Thyroid gland (tissue), 4 donors: ENCODE results near the gene CBX1. TPM values are rescaled to one million over a fixed set of nuclear protein-coding genes. Genes with fewer than 3 reads are reported as not detected.

Experiments used
- DNase-seq, 2 donors: peaks; one replicate each; pipeline ENCODE4 v3.0.0-alpha.2; 2019
- H3K27ac ChIP-seq, 3 donors: fragments of 200-600 bp; sonication (generic); 1 replicate in 2 of 3; 2 replicates in 1 of 3; pipeline ENCODE4 v1.5.1; 2016 to 2019; ENCODE audit warnings: mild to moderate bottlenecking in 1 of 3, moderate library complexity in 1 of 3
- H3K27me3 ChIP-seq: fragments of 200-600 bp; sonication (generic); one replicate; pipeline ENCODE4 v1.5.1; 2019
- H3K36me3 ChIP-seq, 2 donors: fragments of 200-600 bp; sonication (generic); one replicate each; pipeline ENCODE4 v1.5.1; 2016 to 2019
- H3K4me1 ChIP-seq, 2 donors: fragments of 200-600 bp; sonication (generic); one replicate each; pipeline ENCODE4 v1.5.1; 2017 to 2019
- H3K4me3 ChIP-seq, 3 donors: fragments of 200-600 bp; sonication (generic); replicated peaks in 1 of 3; 1 replicate in 2 of 3; 2 replicates in 1 of 3; pipeline ENCODE4 v1.5.1; 2016; ENCODE audit warnings: mild to moderate bottlenecking in 1 of 3
- H3K9me3 ChIP-seq: fragments of 200-600 bp; sonication (generic); one replicate; pipeline ENCODE4 v1.5.1; 2017
- CTCF ChIP-seq, 6 experiments: fragments of 200-600 bp in 3 of 6; fragments of 450-650 bp in 3 of 6; sonication (generic) in 3 of 6; IDR thresholded peaks; one replicate each; pipeline ENCODE4 v1.5.1; 2016 to 2019; ENCODE audit warnings: antibody characterized with exemption in 6 of 6, mild to moderate bottlenecking in 2 of 6, inconsistent platforms in 1 of 6, moderate library complexity in 1 of 6
- POLR2A ChIP-seq, 2 donors: fragments of 450-650 bp; IDR thresholded peaks; one replicate each; pipeline ENCODE4 v1.6.1; 2017; ENCODE audit warnings: antibody characterized with exemption in 2 of 2, mild to moderate bottlenecking in 2 of 2, moderate library complexity in 1 of 2
- WGBS, 2 donors: methylation state at CpG; one replicate each; pipeline ENCODE4 v1.1.5; 2017; 5-methylcytosine and 5-hydroxymethylcytosine counted together
- intact Hi-C: fragments of 100-400 bp; cut with DNase I; formaldehyde crosslinking; loops from one replicate; pipeline ENCODE4 v1.15.1; 2023
- total RNA-seq, 4 donors: library from RNA; depleted of rRNA; stranded (reverse); fragments of >200 nt; gene quantifications; one replicate each; pipeline ENCODE4 v1.2.3, GENCODE V29; 2016

CBX1 gene
- total RNA-seq, 4 donors from 2014 or later = 33.0 to 49.1 (median 38.2) TPM

- intact Hi-C loops = loop anchor here (5.0 kb wide), 1 partner anchor 45 kb away; no protein-coding TSS in a partner anchor
- H3K9me3 ChIP-seq = no peaks in the 10 kb centered on the region
- TF ChIP-seq CTCF (IDR thresholded peaks at IDR 0.05) (no peak), POLR2A (IDR thresholded peaks at IDR 0.05) (no peak)
- H3K4me3 ChIP-seq = no peak overlapping the region
- no peaks in the 10 kb centered on the region for H3K27me3 ChIP-seq
- H3K4me1 ChIP-seq = peaks cover 27 to 33% of the 10 kb centered on the region in 2 donors
- no peak for DNase-seq
- H3K36me3 ChIP-seq = no peaks in the 10 kb centered on the region
- WGBS, 2 donors = 86 to 90% methylated on average over 11 to 12 of the region's 12 CpGs
- peak overlapping the region in 1 of 3 donors; percentile 69 for H3K27ac ChIP-seq
Observed at GRCh38 chr17:48027322-48027981, 73.8 kb downstream of the CBX1 start.

GRCh38 chr17:48026502-48027321 is 74.6 kb downstream of the CBX1 start:
- DNase-seq = peak; percentile 95
- peak in 1 of 2 donors; percentile 21 for TF ChIP-seq POLR2A (IDR thresholded peaks at IDR 0.05)
- TF ChIP-seq CTCF (IDR thresholded peaks at IDR 0.05) = peak; percentile 74 to 97 (median 90)
- 32 to 74% methylated on average over 4 to 11 of the region's 18 CpGs for WGBS, 2 donors

GRCh38 chr17:48025904-48026501 is 75.3 kb downstream of the CBX1 start:
- TF ChIP-seq POLR2A (IDR thresholded peaks at IDR 0.05) = no peak
- no peak for TF ChIP-seq CTCF (IDR thresholded peaks at IDR 0.05)
- peaks cover 27 to 33% of the 10 kb centered on the region in 2 donors for H3K4me1 ChIP-seq
- H3K4me3 ChIP-seq = peak overlapping the region in 1 of 3 donors; percentile 34
- WGBS, 2 donors = 35 to 58% methylated on average over 8 of the region's 8 CpGs
- no peaks in the 10 kb centered on the region for H3K27me3 ChIP-seq
- H3K36me3 ChIP-seq = no peaks in the 10 kb centered on the region
- no peak for DNase-seq
- no peaks in the 10 kb centered on the region for H3K9me3 ChIP-seq
- intact Hi-C loops = loop anchor here (2.0 to 5.0 kb wide), 2 partner anchors 46 to 105 kb away; no protein-coding TSS in a partner anchor
- H3K27ac ChIP-seq = peak overlapping the region; percentile 76 to 83 (median 82)

More at GRCh38 chr17:48026502-48027321, 74.6 kb downstream of the CBX1 start:
- H3K9me3 ChIP-seq = no peaks in the 10 kb centered on the region
- H3K27me3 ChIP-seq = no peaks in the 10 kb centered on the region
- intact Hi-C loops = loop anchor here (5.0 kb wide), 1 partner anchor 46 kb away; no protein-coding TSS in a partner anchor
- H3K4me1 ChIP-seq = peaks cover 27 to 33% of the 10 kb centered on the region in 2 donors
- H3K27ac ChIP-seq = peak overlapping the region in 2 of 3 donors; percentile 34 to 82
- no peaks in the 10 kb centered on the region for H3K36me3 ChIP-seq
- H3K4me3 ChIP-seq = no peak overlapping the region

GRCh38 chr17:48025040-48025903 is 76.0 kb downstream of the CBX1 start:
- no peaks in the 10 kb centered on the region for H3K36me3 ChIP-seq
- H3K4me1 ChIP-seq = peaks cover 27 to 33% of the 10 kb centered on the region in 2 donors
- intact Hi-C loops = loop anchor here (2.0 to 5.0 kb wide), 2 partner anchors 47 to 106 kb away; no protein-coding TSS in a partner anchor
- no peaks in the 10 kb centered on the region for H3K9me3 ChIP-seq
- no peaks in the 10 kb centered on the region for H3K27me3 ChIP-seq
- H3K4me3 ChIP-seq = peak overlapping the region in 2 of 3 donors; percentile 37 to 39
- 1 to 2% methylated on average over 34 to 39 of the region's 56 CpGs for WGBS, 2 donors
- DNase-seq = peak; percentile 100
- H3K27ac ChIP-seq = peak overlapping the region; percentile 83 to 88 (median 86)
- TF ChIP-seq CTCF (IDR thresholded peaks at IDR 0.05) = peak; percentile 43 to 96 (median 84)
- peak in 1 of 2 donors; percentile 80 for TF ChIP-seq POLR2A (IDR thresholded peaks at IDR 0.05)
